HG03565 (cell line): Measurements from ENCODE around the gene TLE3.

Source experiments
- ATAC-seq: cut with Tn5 transposase; IDR thresholded peaks from one replicate; pipeline ENCODE4 v1.9.1; 2021; ENCODE audit warnings: mild to moderate bottlenecking, moderate library complexity; ENCODE audit not compliant: unreplicated experiment

TLE3 gene

DNA sequence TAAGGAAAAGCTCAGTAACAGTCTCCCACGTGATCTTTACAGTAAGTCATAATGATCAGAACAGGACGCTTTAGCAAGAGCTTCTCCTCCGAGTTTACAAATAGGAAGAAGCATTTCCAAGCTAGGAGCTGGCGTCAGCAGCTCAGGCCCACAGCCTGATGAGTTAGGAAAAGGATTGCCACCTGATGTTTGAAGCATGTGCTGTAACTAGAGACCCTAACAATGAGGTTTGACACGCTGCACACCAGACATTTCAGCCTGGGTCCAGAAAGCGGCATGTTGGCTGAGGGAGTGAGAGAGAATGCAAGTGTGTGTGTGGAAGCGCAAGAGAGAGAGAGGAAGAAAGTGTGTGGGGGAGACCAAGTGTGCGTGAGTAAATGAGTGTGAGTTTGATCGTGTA lies 47.3 kb downstream of the TLE3 start:
- no peak for ATAC-seq

DNA sequence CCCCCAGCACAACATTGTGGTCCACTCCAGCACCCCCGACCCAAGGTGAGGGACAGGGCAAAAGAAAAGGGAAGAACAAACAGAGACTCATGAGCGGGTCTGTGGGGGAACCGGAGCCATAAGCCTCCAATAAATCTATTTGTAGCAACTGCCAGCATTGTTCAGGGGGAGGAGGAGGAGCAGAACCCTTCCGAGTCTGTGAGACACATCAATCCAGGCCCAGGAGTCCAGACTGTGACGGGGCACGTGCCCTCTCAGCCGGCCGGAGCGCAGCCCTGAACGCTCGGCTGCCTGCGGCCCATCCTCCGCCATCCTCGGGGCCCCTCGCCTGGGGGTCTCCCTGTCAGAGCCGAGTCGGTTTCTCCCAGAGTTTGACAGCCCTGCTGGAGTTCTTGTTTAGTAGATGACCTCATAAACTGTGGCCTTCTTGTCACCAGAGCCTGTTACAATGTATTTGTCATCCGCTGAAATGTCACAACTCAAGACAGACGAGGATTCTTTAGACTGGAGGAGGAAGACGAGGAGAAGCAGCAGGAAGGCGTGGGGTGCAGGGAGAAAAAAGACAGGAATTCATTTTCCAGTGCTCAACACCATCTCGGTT lies 47.9 kb downstream of the TLE3 start:
- ATAC-seq, result no peak

DNA sequence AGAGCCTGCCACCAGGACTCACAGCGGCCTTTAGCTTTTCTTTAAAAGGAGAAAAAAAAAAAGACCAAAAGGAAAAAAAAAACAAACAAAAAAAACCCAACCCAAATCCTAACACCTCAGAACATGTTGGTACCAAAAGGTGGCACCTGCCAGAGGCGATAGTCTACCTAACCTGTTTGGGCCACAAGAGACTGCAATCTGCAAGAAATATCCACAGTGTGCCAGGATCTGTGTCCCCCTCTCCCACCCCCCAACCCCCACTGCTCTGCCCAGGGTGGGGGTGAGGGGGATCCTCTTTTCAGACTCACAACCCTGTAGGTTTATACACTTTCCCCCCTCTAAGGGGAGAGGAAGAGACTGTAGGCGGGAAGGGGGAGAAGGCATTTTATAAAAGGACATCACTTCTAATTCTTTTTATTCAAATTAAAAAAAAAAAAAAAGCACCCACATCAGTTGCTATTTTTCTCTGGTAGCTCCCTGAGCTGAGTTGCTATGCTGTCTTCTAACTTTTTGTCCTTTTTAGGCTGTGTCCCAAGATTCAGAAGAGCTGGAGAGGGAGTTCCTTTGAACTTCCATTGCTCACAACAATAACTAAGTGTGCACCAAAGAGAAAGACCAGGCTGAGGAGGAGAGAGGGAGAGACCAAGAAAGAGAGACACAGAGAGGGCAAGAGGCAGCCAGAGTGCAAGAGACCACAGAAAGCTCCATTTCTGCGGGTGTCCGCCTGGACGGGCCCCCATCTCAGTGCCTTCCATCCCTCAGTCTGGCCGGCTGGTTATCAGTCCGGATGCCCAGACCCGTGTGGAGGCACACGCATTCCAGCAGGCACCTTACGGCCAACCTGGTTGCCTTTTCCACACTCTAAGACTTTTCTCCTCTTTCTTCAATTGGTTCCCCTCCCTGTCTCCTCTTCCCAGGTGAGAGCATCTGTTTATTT lies 48.9 kb downstream of the TLE3 start:
- ATAC-seq, result no peak

DNA sequence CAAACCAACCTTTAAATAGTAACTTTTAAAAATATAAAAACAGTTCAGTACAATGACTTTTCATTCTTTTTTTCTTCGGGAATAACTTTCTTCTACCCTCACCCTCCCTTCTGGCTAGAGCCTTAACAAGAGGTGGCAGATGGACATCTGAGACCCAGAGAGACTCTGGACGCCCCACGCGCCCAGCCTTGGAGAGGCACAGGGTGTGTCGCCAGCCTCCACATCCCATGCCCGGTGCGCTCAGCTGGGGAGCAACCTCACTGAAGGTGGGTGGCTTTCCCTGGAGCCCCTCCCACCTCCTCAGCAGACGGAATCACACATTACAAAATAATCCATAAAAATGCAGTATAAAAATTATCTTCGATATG lies 49.5 kb downstream of the TLE3 start:
- ATAC-seq, result no peak

DNA sequence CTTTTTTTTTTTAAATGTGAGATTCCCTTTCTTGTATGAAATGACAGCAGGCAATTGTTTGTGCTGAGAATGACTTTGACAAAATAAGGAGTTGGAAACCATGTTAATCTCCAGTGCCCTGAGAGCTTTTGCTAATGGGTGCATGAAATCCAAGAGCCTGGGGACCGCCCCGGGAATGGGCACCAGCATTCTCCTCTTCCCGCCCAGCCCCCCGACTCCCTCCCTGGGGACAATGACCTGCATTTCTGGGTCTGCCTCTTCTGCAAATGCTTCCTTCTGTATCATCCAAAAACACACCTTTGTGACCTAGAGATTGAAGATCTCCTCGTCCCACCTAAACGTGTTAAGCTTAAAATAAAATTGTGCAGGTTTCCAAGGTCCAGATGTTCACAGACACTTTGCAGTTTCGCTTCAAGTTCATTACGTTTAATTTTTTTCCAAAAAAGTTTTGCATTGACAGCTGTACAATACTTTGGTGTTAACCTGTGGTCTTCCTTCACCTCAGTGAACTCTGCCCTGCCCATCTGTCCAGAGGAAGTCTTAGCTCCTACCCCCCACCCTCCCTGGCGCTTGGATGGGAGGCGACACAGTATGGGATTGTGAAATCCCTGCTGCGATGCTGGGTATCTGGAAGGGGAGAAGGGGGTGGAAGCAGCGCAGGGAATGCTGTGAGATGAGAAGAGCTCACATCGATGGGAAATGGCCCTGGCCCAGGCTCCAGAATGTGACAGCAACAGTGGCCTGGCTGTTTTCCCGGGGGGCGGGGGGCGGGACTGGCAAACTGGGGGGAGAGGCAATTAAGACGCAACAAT lies 50.1 kb downstream of the TLE3 start:
- no peak for ATAC-seq

DNA sequence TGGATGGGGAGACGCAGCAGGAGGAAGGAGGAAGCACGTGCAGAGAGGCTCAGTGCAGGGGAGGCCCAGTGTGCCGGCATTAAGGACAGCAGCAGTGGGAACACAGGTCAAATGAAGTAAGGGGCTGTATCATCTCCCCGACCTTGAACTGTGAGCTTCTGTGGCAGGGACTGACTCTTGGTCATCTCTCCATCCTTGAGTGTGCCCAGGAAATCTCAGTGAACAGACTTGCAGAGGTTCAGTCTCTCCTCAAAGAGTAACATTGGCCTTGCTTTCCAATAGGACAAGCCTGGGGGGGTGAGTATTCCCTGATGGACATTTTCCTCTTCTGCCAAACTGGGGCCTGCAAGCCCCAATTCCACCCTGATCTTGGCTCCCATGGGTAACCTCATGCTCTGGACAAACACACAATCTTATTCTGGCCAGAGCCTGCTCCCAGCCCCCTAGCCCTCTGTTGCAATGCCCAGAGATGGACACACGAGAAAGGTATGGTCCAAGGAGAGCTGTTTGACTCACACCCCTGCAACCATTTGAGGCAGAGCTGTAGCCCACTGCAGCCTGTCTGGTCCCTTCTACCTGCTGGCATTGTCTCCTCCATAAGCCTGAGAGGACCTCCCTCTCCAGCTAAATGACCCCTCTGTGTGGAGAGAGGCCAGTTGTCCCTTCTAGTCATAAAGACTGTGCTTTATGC lies 50.9 kb downstream of the TLE3 start:
- no peak for ATAC-seq

DNA sequence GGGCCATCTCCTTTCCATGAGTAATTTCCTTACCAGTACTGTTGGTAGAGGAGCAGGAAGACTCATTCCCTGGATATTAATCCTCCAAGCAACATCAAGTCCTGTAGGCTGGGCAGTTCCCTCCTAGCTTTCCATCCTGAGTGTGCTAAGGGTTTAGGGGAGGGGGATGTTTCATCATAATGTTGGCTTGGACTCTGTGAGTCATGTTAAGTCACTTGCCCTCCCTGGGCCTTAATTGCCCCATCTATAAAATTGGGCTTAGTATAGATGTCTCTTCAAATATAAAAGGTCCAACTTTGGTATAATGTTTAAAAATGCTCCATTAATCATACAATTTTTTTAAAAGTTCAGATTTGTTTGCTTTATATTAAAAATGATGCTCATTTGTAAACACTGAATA lies 52.7 kb downstream of the TLE3 start:
- ATAC-seq, result no peak

DNA sequence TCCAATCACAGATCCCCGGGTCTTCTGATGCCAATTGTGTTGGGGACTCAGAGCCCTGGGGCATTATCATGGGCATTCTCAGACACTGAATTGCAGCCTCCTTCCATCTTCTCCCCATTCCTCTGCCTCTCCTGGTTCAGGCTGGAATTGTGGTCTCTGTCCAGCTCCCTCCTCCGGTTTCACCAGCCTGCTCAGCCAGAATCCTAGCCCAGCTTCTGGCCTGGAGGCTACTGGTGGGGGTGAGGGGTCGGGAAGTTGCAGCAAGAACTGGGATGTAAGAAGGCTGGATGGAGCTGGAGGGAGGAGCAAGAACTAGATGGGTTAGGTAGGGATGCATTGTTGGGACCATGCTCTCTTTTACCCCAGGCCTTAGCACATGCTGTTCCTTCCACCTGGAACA lies 53.5 kb downstream of the TLE3 start:
- no peak for ATAC-seq

DNA sequence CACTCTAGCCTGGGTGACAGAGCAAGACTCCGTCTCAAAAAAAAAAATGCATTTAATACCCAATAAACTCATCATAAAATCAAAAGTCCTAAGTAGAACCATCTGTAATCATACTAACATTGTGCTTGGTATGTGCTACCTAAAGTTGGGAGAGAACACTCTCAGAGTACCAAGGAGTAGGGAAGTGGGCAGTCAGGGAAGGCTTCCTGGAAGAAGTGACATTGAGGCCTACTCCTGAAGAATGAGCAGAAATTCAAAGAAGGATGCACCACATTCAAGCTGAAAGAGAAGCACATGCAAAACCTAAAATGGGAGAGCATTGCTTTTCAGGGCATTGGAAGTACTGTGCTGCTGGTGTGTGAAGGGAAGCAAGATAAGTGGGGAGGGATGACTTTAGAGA lies 54.1 kb downstream of the TLE3 start:
- ATAC-seq, result no peak

DNA sequence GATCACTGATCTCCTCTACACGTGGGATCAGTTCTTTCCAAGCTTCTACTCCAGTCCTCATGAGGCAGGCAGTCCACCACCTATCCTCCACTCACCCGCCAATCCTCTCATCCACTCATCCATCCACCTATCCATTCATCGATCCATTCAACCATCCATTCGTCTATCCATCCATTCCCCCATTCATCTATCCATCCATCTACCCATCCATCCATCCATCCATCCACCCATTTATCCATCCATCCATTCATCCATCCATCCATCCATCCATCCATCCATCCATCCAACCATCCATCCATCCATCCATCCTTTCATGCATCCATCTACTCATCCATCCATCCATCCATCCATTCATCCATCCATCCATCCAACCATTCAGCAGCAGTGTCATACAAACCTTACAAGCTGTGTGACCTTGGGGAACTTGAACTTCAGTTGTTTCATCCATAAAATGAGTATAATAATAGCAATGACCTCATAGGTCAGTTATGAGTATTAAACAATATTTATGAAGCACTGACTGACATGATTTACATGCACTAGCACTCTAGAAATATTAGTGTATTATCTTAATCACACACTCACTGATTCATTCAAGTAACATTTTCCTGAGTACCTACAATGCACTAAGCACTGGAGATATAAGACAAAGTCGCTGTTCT lies 55.0 kb downstream of the TLE3 start:
- ATAC-seq, result no peak

DNA sequence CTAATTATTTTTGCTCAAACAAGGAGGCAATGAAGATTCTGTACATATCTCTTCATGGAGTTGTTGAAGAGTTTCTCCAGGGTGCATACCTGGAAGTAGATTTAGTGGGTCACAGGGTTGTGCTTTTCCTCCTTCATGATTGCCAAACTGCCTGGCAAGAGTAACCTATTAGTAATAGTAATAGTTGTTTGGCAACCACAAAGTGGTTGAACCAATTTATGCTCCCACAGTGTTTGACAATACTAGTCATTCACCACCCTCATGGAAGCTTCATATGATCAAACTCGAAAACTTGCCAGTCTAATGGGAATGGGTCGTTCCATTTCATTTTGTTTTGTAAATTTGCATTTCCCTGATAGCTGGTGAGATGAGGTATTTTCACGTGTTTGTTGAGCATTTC lies 57.8 kb downstream of the TLE3 start:
- ATAC-seq, result no peak

DNA sequence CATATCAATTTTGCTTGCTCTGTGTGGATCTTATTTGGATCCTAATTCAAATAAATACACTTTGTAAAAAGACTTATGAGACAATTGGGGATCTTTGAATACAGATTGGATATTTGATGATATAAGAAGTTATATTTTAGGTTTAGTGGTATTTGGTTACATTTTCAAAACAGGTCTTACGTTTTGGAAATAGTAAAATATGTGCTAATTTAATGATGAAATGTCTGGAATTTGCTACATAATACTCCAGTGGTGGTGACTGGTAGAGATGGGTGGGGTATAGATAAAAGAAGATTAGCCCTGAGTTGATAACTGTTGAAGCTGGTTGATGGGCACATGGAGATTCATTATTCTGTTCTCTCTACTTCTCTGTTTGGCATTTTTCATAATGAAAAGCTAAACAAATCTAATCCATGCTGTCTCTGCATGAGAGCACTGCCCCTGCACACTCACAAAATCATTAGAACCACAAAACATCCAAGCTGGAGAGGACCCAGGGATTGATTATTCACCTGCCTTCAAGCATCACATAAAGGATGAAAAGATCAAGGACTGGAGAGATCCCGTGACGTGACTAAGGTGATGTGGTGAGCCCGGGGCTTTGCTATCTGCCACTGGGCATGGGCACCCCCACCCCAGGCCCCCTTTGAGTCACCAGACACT lies 58.9 kb downstream of the TLE3 start:
- no peak for ATAC-seq

DNA sequence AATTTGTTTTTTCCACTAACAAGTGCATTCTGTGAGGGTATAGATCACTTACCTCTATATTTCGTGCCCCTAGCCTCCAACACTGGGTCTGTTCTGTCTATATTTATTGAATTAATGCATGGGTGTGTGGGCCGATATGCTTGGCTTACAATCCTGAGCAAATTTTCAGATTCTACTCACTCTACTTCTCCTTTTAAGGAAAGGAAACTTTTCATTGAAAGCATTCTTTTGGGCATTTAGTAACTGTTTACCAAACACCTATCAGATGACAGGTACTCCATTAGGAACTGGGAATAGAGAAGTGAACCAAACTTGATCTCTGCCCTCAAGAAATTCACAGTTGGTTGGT lies 60.5 kb downstream of the TLE3 start:
- no peak for ATAC-seq

DNA sequence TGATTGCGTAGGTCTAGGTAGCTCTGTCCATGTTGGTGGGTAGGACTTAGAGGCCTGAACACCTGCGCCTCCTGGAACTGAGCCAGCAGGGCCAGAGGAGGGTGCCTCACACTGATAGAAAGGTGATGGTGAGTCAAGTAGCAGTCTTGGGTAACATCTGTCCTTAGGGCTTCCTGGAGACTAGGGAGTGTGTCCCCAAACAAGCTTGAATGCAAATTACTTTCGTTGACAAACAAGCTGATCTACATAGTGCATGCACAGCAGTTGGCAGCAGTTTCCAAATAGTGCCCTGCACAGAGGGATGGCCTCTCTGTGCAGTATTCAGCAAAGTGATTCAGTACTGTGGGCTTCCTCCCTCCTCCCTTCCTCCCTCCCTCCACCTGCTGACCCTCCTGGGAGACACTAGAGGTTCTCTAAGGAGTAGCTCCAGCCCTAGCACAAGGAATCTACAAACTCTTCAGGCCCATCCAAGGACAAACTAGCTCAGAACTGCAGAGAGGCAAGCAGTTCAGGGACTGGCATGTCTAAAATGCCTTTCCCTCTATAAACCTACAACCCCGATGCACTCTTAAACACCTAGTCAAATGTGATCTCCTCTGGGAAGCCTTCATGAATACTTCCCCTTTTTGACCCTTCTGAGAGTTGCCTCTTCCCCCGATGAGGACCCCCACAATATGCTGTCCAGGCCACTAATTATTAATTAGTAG lies 61.0 kb downstream of the TLE3 start:
- peak; percentile 67 for ATAC-seq

DNA sequence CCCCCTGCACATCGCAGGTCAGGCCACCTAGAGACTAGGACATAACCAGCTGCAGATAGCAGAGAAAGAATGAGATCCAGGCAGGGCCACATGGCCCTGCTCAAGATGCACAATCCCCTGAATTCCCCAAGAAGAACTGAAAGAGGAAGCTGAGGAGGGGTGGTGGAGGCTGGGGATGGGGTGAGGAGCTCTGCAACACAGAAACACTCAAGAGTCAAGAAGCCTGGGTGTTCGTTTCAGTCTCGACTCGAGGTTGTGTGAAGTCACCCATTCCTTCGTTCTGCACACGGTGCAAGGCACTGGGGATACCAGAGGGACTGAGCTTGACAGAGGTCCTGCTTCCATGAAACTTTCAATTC lies 62.0 kb downstream of the TLE3 start:
- ATAC-seq, result peak; percentile 28

DNA sequence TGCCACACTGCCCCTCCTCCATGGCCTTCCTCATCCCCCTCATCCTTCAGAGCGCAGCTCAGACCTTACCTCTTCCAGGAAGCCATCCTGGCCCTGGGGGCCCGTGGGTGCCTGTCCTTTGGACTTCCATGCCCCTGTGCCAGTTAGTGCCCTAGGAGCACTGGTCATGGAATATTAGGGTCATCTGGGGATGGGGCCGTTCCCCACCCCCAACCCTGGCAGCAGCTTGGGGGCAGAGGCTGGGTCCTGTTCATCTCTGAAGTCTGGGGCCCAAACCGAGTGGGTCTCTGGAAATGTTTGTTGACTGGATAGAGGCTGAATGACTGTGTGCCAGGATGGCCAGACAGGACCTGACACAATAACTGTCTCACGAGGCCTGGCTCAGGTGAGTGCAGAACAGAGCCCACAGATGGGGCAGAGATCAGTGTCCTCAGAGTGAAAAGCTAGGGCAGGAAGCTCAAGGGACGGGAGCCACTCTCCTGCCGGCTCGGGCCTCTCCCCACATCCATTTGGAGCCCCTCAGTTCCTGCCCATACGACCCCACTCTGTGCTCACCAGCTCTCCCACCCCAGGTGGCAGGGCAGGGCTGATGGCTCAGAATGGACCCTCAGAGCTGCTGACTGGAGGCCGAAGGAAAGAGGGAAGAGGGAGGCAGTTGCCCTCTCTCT lies 62.5 kb downstream of the TLE3 start:
- ATAC-seq, result no peak

DNA sequence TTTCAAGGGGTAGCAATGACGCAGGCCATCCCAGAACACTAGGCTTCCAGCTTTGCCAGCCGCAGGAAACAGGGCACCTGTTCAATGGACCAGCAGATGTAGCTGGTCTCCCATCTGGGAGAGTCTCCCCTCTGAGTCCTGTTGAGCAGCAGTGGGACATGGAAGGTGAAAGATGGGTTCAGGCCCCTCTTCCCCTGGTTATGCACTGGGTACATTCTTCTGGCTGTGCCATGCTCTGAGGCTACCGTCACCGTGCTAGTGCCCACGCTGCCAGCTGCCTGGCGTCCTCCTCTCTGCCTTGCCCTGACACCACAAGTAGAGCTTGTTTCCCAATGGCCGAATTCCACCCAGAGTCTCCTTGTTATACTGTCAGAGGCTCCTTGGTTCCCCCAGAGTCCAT lies 63.1 kb downstream of the TLE3 start:
- no peak for ATAC-seq

DNA sequence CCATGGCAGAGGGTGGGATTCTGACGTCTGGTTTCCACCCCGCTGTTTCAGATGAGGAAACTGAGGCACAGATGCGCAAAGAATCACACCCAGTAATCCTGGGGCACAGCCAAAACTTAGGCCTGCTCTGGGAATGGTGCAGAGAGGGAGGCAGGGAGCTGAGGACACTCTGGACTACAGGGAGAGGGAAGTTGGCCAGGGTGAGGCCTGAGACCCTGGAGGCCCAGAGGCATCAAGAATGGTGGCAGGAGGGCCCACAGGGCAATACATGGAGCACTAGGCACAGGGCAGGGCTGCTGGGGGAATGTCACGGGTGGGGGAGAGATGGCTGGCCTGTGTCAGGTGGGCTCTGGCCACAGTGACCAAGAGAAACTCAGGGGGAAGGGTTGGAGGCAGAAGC lies 63.6 kb downstream of the TLE3 start:
- no peak for ATAC-seq

DNA sequence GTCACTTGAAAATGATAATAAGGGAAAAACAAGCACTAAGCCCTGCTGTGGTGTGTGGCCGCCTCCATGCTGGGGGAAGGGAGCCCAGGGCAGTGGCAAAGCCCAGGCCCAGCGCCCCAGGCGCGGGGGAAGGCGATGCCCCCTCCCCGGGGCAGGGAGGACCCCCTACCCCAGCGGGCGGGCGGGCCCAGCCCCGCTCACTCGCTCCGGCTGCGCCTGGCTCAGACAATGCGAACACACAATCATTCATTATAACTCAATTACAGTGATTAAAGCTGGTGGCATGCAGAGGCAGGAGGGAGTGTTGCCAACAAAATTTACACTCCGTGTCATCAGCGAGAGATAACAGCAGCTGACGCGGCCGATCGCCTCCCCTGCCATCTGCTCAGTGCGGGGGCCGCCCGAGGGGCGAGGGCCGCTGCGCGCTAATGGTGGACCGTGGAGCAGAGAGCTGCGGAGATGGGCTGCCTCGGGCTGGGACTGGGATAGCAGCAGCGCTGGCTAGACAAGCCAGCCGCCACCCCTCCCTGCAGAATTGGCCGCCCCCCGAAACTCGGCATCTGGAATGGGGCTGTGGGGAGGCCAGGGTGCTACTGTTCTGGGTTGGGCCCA lies 64.1 kb downstream of the TLE3 start:
- no peak for ATAC-seq
